HS-5 (cell line): ENCODE results near the gene TPSG1.
"Not testable (repeated sequence)": the region's sequence is repeated elsewhere in the genome, so short reads cannot be mapped to it uniquely, and the experiment has no call there.

Experiments used
- DNase-seq: peaks from one replicate; pipeline ENCODE4 v3.0.0-alpha.2; 2012; ENCODE audit warnings: low read depth

The TPSG1 gene

GRCh38 chr16:1256874-1257322 is 31.8 kb upstream of the TPSG1 start:
- DNase-seq: no peak

- not testable (repeated sequence) for DNase-seq
Measured at GRCh38 chr16:1256296-1256873, 31.3 kb upstream of the TPSG1 start.

GRCh38 chr16:1255276-1256122 is 30.4 kb upstream of the TPSG1 start, which contains the start of gene TPSD1:
Gene TPSD1 (plus strand): TSS chr16:1256069. CDS start chr16:1256281, 212 bp downstream.
- DNase-seq: not testable (repeated sequence)

- DNase-seq: not testable (repeated sequence)
Measured at GRCh38 chr16:1254821-1255220, 29.8 kb upstream of the TPSG1 start.

- not testable (repeated sequence) for DNase-seq
Measured at GRCh38 chr16:1253701-1254364, 28.8 kb upstream of the TPSG1 start.

- DNase-seq: not testable (repeated sequence)
Measured at GRCh38 chr16:1249031-1249755, 24.1 kb upstream of the TPSG1 start.

- DNase-seq: not testable (repeated sequence)
Measured at GRCh38 chr16:1247903-1248537, 23.0 kb upstream of the TPSG1 start.

- no peak for DNase-seq
Measured at GRCh38 chr16:1245452-1246020, 20.5 kb upstream of the TPSG1 start.

- DNase-seq: no peak
Measured at GRCh38 chr16:1244881-1245280, 19.8 kb upstream of the TPSG1 start.

GRCh38 chr16:1243907-1244850 is 19.1 kb upstream of the TPSG1 start:
- not testable (repeated sequence) for DNase-seq

GRCh38 chr16:1243363-1243762 is 18.3 kb upstream of the TPSG1 start:
- not testable (repeated sequence) for DNase-seq

GRCh38 chr16:1241081-1241480 is 16.0 kb upstream of the TPSG1 start:
- DNase-seq: not testable (repeated sequence)

GRCh38 chr16:1240436-1240835 is 15.4 kb upstream of the TPSG1 start, which contains the start of gene TPSAB1:
Gene TPSAB1 (plus strand): TSS chr16:1240705. CDS start chr16:1240939, 234 bp downstream.
- not testable (repeated sequence) for DNase-seq

GRCh38 chr16:1239575-1239974 is 14.5 kb upstream of the TPSG1 start:
- DNase-seq: not testable (repeated sequence)

GRCh38 chr16:1238909-1239308 is 13.8 kb upstream of the TPSG1 start:
- not testable (repeated sequence) for DNase-seq

GRCh38 chr16:1237990-1238389 is 12.9 kb upstream of the TPSG1 start:
- no peak for DNase-seq

GRCh38 chr16:1236659-1237058 is 11.6 kb upstream of the TPSG1 start:
- DNase-seq: not testable (repeated sequence)

- not testable (repeated sequence) for DNase-seq
Measured at GRCh38 chr16:1232049-1232748, 7.1 kb upstream of the TPSG1 start.

GRCh38 chr16:1231301-1231700 is 6.2 kb upstream of the TPSG1 start:
- DNase-seq: not testable (repeated sequence)
